Suppressor macrophage treated with lipopolysaccharide for 4 hours (primary cell): ENCODE data around the gene NMNAT1.
"Not testable (repeated sequence)": the region's sequence is repeated elsewhere in the genome, so short reads cannot be mapped to it uniquely, and the experiment has no call there.

Experiments used
- DNase-seq: peaks from one replicate; pipeline ENCODE4 v3.0.0-alpha.2; 2020

The NMNAT1 gene

GRCh38 chr1:9922342-9922741 lies 20.9 kb upstream of the NMNAT1 start:
- no peak for DNase-seq

GRCh38 chr1:9927259-9927658 lies 16.0 kb upstream of the NMNAT1 start:
- no peak for DNase-seq

GRCh38 chr1:9929431-9930385 lies 13.6 kb upstream of the NMNAT1 start:
- no peak for DNase-seq

GRCh38 chr1:9942399-9942938 lies 806 bp upstream of the NMNAT1 start:
- DNase-seq, result peak; percentile 60

GRCh38 chr1:9946315-9946714 lies 3.0 kb downstream of the NMNAT1 start:
- no peak for DNase-seq

GRCh38 chr1:9957726-9958125 lies 14.5 kb downstream of the NMNAT1 start:
- no peak for DNase-seq

GRCh38 chr1:9960011-9960410 lies 16.7 kb downstream of the NMNAT1 start:
- no peak for DNase-seq

- DNase-seq, result no peak
These were observed 17.7 kb downstream of the NMNAT1 start for GRCh38 chr1:9960706-9961562.

GRCh38 chr1:9984253-9984652 lies 41.0 kb downstream of the NMNAT1 start:
- DNase-seq, result no peak

GRCh38 chr1:9985001-9985400 lies 41.7 kb downstream of the NMNAT1 start:
- DNase-seq, result no peak

GRCh38 chr1:9989773-9990172 lies 46.5 kb downstream of the NMNAT1 start:
- DNase-seq, result no peak

GRCh38 chr1:9990944-9991343 lies 47.7 kb downstream of the NMNAT1 start:
- peak; percentile 40 for DNase-seq

- DNase-seq, result no peak
These were observed 49.6 kb downstream of the NMNAT1 start for GRCh38 chr1:9992910-9993309.

- no peak for DNase-seq
These were observed 50.3 kb downstream of the NMNAT1 start for GRCh38 chr1:9993561-9994075.

- peak; percentile 33 for DNase-seq
These were observed 53.6 kb downstream of the NMNAT1 start, which contains the start of gene RBP7 for GRCh38 chr1:9996624-9997582. TSS of gene RBP7 (plus strand) at chr1:9997228. CDS start at chr1:9997259, 31 bp downstream.

- no peak for DNase-seq
These were observed 57.9 kb downstream of the NMNAT1 start for GRCh38 chr1:10001016-10001665.

GRCh38 chr1:10005248-10005647 lies 62.0 kb downstream of the NMNAT1 start:
- not testable (repeated sequence) for DNase-seq

- DNase-seq, result no peak
These were observed 63.9 kb downstream of the NMNAT1 start for GRCh38 chr1:10007169-10007568.

GRCh38 chr1:10014016-10014415 lies 70.7 kb downstream of the NMNAT1 start:
- DNase-seq, result no peak

- no peak for DNase-seq
These were observed 76.3 kb downstream of the NMNAT1 start for GRCh38 chr1:10019561-10019960.

GRCh38 chr1:10020086-10020485 lies 76.8 kb downstream of the NMNAT1 start:
- no peak for DNase-seq
